GM19025 (cell line): Measurements from ENCODE around the gene TRHDE.

Experiments
- ATAC-seq: cut with Tn5 transposase; IDR thresholded peaks from one replicate; pipeline ENCODE4 v1.9.1; 2021; ENCODE audit warnings: mild to moderate bottlenecking, low read depth, moderate library complexity; ENCODE audit not compliant: unreplicated experiment

The TRHDE gene

GRCh38 chr12:72433298-72433697 lies 161.1 kb downstream of the TRHDE start:
- no peak for ATAC-seq

- ATAC-seq: no peak
Measured at GRCh38 chr12:72434999-72435398, 162.8 kb downstream of the TRHDE start.

DNA sequence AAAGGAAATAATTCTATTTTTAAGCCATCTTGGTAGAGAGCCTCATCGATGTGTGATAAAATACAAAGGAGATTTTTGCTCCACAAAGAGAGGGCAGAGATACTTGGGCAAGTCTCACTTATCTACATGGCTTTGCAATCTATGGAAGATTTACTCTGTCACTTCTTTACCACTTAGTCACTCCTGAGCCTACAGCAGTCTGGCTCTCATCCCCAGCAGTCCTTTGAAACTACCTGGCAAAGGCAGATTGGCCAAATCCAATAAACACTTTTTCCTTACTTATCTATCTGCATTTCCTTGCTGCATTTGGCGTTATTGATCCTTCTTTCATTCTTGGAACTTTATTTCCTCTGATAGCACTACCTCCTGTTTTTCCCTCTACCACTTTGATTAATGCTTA lies 170.0 kb downstream of the TRHDE start:
- no peak for ATAC-seq

DNA sequence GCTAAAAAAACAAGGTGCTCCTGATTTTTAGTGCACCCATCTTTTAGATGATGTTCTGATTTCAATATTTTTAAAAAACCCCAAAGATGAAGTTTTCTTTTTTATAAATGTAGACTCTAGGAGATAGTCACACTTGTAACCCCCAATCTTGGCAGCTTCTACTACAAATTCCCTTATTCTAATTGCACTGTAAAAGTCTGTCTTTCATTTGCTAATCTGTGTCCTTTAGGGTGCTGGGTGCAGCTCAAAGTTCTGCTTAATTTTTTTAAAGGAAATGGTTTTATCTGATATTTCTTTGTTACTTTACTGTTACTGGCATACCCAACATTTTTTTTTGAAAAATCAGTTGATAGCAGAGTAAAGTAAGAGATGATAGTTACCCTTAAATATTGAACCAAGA lies 172.0 kb downstream of the TRHDE start:
- no peak for ATAC-seq

- no peak for ATAC-seq
Measured at GRCh38 chr12:72444566-72444965, 172.4 kb downstream of the TRHDE start.

DNA sequence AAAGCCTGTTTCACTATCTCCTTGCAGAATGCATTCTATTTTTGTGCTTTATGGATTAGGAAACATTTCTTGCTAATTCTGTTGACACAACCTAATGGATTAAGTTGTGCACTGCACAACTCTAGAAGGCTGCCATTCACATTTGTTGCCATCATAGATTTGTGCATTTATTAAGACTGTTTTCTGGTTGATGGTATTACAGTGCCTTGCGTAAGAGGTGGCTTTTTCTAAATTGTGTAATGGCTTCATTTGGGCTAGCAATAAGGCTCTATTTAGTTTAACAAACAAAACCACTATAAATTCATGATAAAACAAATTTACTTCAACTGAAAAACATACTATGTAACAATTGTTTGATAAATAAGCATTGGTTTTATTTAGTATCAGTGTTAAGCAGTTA lies 175.9 kb downstream of the TRHDE start:
- ATAC-seq: no peak

- no peak for ATAC-seq
Measured at GRCh38 chr12:72448805-72449204, 176.6 kb downstream of the TRHDE start.

- no peak for ATAC-seq
Measured at GRCh38 chr12:72453066-72453465, 180.9 kb downstream of the TRHDE start.

DNA sequence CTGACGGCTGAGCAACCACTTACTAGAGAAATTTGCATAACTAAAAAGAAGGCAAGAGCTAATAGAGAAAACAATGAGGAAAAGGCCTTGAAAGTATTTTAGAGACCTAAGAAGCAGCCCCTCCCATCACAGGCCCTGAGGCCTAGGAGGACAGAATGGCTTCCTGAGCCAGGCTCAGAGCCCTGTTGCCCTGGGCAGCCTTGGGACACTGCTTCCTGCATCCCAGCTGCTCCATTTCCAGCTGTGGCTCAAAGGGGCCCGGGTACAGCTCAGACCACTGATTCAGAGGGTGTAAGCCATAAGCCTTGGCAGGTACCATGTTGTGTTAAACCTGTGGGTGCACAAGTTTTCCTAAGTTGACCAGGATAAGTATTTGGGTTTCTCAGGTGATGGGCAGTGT lies 181.4 kb downstream of the TRHDE start:
- no peak for ATAC-seq

GRCh38 chr12:72464471-72464870 lies 192.3 kb downstream of the TRHDE start:
- ATAC-seq: no peak

GRCh38 chr12:72465155-72465554 lies 193.0 kb downstream of the TRHDE start:
- ATAC-seq: no peak

DNA sequence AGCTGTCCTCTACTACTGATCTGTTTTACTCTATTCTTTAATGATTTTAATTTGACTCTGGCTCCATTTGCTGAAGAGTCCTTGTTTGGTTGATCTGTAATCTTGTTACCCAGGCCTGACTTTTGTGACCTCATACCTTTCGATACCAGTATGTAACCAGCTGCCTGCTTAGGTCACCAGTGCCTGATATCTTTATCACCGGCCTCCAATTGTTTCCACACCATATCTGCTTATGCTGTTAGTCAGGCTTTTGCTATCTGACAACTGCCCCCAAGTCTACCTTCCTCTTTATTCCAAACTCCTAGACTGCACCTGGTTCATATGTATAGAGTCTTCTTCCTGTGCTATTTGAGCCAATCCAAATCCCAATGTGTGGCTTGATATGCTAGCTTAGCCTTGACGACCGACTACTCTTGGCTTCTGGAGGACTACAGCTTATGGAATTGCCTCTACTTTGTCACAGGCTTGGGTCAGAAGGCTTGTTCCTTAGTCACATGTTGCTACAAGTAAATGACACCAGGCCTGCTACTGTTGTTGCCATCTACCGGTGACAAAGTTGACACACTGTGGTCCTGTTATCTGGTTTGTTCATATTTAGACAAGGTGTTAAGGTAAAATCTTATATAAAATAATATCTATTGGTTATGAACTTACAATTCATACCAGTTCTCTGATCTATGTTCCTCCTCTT lies 193.9 kb downstream of the TRHDE start:
- ATAC-seq: no peak

DNA sequence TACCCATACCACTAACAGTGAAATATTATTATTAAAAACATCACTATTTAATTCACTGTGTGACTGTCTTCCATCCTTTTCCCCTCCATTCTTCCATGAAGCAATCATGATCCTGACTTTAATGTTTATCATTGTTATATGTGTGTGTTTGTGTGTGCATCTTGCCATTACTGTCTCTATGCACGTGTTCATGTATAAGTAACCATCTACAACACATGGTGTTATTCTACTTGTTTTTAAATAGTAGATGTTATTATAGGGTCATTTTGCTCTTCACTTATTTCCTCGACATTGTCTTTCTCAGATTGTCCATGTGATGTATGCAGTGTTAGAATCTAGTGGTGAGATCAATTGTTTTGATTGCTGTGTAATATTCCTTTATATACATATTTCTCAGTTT lies 195.8 kb downstream of the TRHDE start:
- ATAC-seq: no peak

DNA sequence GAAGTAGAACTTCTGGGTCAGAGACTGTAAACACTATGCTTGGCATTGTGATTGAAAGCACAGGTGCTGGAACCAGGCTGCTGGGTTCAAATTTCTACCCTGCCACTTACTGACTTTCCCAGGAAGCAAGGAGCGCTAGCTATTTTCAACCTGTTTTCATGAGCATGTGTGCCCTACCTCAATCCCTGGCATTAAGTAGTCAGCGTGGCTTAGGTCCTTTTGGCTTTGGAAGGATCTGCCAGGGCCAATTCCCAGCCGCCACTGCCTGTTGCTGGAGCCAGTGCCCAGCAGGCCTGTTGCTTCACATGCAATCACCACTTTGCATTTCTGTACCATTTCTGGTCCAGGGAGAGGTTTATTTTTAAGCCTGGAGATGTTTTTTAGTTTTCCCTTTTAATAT lies 196.3 kb downstream of the TRHDE start:
- ATAC-seq: no peak

DNA sequence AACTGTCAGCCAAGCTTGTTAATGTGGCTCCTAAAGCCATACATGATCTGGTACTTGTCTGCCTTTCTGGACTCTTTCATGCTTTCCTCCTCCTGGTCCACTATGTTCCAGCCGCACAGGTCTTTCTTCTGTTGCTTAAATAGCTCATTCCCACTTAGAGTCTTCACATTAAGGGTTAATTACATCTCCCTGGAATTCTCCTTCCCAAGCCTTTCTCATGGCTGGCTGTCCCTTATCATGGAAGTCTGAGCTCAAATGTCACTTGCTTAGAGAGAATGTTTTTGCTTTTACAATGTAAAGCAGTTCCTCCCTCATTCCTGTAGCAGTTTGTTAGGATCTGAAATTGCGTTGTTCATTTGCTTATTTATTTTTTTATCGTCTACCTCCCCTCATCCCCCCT lies 199.6 kb downstream of the TRHDE start:
- ATAC-seq: no peak

DNA sequence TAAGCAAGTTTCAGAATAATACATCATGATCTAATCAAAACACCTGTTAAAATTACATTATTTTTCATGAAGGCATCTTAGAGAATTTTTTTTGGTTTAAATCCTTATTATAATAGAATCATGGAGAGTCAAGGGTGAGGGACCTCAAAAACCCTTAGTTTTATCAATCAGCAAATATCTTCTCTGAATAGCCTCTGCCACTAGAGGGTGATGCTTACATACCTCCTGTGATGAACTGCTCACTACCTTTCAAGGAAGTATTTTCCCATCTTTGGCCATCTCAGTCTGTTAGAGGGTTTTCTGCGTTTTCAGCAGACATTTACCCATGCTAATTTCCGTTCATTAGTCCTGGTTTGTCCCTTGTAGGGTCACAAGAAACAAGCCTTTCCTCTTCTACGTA lies 200.2 kb downstream of the TRHDE start:
- no peak for ATAC-seq

DNA sequence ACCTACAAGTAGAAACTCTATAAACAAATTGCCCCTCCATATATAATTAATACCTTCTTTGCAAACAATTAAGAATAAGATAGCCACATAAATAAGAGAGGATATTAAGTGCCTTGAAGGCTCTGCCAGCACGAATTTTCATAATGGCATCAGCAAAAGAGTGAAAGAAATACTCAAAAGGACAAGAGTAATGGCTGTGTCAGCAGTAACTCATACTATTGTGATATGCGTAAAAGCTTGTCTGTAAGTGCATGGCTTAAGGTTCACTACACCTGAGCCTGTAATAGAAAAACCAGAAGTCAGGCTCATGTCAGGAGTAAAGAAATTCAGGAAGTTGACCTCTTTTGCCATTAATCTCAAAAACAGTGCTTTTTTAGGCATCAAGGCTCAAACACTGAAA lies 204.1 kb downstream of the TRHDE start:
- no peak for ATAC-seq

DNA sequence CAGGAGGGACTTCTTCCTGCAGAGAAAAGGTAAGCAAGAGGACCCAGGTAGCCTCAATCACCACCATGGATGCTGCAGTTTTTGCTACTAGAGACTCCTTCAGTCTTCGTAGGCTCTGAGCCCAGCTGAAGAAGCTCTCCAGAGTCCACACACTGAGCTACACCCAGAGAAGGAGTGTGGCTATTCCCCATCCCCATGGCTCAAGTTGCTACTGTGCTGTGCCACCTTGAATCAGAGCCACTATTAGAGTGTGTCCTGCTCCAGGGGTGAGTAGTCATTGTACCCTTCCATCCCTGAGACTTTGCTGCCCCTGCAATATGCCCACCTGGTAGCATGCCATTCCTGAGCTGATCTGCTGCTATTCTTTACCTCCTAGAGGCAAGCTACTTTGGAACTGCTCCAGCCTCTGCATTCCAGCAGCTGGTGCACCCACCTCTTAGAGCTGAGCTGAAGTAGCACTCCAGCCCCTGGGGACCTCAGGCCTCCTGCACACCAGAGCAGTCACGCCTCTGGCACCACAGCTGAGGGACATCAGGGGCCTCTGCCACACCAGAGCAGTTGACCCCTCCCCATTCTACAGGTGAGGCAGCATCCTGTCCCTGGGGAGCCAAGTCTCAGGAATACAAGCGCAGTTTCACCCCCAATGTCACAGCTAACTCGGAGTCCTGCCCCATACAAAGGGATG lies 213.0 kb downstream of the TRHDE start:
- no peak for ATAC-seq

- no peak for ATAC-seq
Measured at GRCh38 chr12:72491426-72491825, 219.3 kb downstream of the TRHDE start.

DNA sequence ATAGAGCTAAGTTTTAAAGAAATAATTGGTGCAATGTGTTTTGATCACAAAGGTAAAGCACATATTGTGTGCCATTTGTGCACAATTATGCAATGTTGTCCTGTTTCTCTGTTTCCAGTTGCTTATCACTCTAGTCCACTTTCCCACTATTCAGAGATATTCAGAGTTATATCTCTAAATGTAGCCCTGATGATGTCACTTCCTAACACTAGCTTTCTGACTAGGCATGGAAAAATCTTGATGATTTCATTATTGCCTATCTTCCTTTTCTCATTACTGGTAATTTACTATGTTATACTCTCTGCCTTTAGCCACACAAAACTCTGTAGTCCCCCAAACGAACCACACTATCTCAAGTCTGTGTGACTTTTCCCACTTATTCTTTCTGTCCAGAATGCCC lies 221.2 kb downstream of the TRHDE start:
- ATAC-seq: no peak

DNA sequence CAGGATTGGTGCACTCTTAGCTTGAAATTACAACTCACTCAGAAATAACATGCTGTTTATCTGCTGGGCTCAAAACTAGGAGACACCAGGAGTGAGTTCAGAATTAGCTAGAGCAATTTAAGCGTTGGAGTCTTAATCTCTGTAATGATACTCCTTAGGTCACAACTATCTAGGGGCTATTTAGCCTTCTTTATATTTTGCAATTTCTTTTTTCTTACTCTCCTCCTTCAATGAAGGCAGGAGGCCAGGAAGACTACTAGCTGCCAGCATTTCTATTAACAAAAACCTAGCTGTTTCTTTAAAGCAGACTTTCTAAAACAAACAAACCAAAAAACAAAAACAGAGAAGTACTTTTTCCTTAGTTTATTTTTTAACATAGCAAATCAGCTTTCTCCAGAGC lies 226.2 kb downstream of the TRHDE start:
- no peak for ATAC-seq

DNA sequence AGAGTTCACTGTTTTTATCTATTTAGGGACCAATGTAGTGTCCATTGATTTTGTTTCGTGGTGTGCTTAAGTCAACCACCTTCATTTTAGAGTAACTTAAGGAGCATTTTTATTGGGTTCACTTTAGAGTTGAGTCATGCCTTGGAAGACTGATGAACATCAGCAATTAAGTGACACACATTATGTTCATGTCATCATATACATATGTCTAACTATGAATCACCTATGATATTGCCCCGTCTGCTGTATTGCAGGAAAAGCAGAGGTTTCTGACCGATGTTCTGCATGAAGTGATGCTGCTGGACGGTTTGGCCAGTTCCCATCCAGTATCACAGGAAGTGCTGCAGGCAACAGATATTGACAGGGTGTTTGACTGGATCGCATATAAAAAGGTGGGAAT lies 227.1 kb downstream of the TRHDE start:
- no peak for ATAC-seq
